GM21619 (cell line): ENCODE measurements around the gene ASPRV1.
A peak's percentile ranks its signal among the peaks of the same experiment; 100 is the strongest.
"Not testable (repeated sequence)": the region's sequence is repeated elsewhere in the genome, so short reads cannot be mapped to it uniquely, and the experiment has no call there.

ENCODE experiments used
- ATAC-seq: cut with Tn5 transposase; IDR thresholded peaks from one replicate; pipeline ENCODE4 v1.9.1; 2021; ENCODE audit not compliant: unreplicated experiment

Gene ASPRV1

GRCh38 chr2:69962986-69963730, 1.7 kb upstream of the ASPRV1 start:
- no peak for ATAC-seq

DNA sequence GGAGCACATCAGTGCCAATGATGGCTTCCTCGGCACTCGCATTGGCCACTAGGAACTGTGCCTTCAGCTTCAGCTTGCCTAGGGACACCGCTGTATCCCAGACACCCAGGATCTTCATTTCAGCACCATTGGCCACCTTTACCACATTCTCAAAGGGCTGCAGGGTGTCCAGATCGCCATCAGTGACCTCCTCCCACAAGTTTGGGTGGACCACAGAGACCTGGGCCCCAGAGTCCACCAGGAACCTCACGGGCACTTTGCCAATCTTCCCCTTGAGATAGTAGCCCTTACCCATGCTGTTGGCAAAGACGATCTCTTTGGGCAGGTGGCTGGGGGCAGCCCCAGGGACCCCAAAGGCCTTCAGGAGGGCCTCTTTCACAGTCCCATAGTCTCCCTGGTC, 610 bp downstream of the ASPRV1 start:
- ATAC-seq, result no peak

GRCh38 chr2:69959425-69959824, 2.0 kb downstream of the ASPRV1 start:
- no peak for ATAC-seq

- ATAC-seq, result no peak
Measured at GRCh38 chr2:69958480-69958879, 3.0 kb downstream of the ASPRV1 start.

DNA sequence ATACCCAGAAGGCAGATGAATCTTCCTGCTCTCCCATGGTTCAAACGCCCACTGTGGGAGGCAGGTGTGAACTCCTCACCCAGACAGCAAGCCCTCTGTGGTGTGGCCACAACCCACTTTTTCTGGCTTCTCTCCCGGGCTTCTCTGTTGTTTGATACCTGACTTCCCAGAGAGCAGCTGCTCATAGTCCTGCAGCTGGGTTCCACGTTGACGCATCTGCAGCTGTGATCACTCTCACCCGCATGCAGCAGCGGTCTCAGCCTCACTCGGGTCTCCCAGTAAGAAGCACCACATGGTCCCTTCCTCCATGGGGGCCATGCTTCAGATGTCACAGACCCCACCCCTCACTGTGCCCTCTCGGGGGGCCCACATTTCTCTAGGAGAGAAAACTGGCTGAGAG, 3.5 kb downstream of the ASPRV1 start:
- ATAC-seq, result no peak

DNA sequence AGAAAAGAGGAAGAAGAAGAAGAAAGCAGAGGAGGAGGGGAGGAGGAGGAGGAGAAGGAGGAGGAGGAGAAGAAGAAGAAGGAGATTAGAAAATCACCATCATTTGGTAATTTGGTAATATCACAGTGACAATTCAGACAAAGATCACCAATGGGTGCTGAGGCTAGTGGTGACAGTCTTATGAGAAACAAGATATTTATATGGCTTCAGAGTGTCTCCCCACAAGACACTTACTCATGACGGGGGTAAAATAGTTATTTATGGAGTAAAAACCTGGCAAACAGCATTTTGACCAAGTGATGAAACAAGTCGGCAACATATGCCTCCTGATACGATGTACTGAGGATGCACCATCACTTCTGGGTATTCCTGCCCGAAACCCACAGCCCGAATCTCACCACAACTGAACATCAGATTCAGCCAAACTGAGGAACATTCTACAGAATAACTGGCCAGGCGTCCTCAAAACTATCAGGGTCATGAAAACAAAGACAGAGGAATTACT, 4.9 kb downstream of the ASPRV1 start:
- ATAC-seq, result no peak

- ATAC-seq, result no peak
Measured at GRCh38 chr2:69955029-69955428, 6.4 kb downstream of the ASPRV1 start.

GRCh38 chr2:69954084-69954483, 7.3 kb downstream of the ASPRV1 start:
- no peak for ATAC-seq

GRCh38 chr2:69952336-69953115, 8.9 kb downstream of the ASPRV1 start:
- no peak for ATAC-seq

DNA sequence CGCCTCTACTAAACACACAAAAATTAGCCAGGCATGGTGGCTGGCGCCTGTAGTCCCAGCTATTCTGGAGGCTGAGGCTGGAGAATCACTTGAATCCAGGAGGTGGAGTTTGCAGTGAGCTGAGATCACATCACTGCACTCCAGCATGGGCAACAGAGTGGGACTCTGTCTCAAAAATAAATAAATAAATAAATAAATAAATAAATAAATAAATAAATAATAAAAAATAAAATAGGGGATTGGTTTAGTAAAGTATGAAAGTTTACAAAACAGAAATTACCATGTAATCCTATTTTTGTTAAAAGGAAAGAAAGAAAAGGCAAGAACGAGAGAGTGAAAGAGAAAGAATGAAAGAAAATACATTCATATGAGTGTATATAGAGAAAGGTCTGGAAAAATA, 10.8 kb downstream of the ASPRV1 start:
- ATAC-seq, result not testable (repeated sequence)

- no peak for ATAC-seq
Measured at GRCh38 chr2:69950241-69950640, 11.2 kb downstream of the ASPRV1 start.

DNA sequence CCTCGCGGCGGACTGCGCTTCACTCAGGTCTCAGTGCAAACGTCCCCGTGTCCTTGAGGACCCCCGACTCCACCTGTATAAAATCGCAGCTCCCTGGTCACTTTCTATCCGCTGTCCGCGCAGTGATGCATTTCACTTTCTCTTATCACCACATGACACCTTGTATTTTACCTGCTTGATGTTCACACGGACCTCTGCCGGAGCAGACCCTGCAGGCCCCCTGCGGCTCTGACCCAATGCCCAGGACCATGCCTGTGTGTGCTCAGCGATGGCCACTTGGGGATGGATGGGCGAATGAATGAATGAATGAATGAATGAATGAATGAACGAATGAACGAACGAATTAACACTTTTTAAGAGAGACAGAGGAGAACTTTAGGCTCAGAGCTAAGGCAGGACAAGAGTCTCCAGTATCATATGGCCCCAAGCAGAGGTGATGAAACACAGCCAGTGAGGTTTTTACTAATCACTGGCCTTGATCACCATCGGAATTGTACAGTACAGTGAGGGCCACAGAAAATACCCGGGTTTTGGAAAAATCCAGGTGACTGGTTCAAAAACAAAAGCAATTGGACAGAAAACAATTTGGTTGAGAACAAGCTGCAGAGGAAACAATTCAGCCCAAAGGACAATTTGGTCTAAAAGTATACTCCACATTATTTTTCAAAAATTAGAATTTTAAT, 12.3 kb downstream of the ASPRV1 start:
- ATAC-seq, result no peak

- ATAC-seq, result no peak
Measured at GRCh38 chr2:69948032-69948962, 13.1 kb downstream of the ASPRV1 start.

GRCh38 chr2:69947325-69947931, 14.0 kb downstream of the ASPRV1 start:
- ATAC-seq, result no peak

DNA sequence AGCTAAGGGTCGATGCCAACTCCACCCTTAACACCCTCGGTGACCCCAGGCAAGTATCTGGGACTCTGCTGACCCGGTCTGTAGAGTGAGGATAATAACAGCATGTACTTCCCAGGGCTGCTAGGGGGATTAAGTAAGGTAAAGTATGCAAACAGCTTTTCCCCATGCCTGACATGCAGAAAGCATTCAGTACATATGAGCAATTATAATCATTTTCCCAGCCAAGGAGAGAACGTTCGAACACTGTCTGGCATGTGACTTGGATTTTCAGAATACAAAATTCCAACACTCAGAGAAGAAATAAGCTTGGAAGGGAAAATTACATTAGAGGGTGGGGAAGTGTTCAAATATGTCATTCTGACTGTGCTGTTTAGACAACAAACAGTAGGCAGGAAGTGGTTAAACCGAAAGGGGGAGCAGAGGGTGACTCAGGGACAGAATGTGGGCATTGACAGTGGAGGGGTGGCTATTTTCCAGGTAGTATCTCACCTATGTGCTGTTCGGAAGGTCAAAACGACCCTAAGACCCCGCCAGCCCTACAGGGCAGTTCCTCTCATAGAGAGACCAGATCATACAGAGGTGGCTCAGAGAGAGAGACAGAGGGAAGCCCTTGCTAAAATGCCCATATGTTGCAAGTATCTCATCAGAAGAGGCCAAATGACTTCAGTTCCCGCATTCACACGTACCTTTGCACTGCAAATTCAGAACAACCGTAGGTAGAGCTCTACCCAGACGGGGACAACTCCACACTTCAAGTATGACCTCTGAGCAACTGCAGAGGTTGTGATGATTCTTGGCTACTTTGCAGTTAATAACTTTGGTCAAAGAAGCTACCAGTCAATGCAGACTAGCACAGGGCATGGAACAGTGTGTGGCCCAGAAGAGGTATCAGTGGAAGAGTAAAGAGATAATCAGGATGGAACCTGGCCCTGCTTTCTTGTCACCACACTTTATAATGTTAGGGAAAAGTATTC, 14.8 kb downstream of the ASPRV1 start:
- ATAC-seq, result peak; percentile 60

DNA sequence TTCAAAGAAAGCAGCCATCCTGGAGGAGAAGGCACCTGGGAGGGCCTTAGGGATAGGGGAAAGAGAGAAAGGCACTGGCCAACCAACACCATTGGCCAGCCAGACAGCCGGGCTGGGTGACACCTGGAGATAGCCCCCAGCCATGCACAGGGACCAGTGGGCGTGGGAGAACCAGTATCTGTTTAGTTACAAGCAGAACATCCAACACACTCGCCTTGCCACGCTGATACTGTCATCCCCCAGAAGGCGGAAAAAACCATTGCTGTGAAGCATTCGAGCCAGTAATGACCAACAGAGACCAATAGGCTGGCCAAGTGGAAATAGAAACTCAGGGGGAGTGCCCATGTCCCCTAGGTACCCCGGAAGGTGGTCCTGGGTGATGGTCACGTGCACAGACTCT, 15.5 kb downstream of the ASPRV1 start:
- ATAC-seq, result no peak

DNA sequence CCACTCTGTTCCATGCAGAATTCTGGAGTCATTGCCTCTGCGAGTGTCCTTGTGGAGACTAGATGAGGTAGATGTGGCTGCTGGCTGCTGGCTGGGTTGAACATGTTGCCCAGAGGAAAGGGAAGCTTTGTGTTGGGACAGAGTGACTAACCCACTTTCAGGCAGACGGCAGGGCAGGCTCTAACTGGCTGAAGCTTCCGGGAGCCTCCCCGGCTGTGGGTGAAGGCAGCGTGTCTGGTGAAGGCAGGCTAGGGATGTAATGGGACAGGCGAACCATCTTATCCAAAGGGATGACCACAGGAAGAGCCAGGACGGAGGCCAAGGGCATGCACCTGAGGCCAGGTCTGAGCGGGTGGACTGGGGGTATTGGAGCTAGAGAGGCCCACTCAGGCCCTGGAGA, 16.0 kb downstream of the ASPRV1 start:
- no peak for ATAC-seq

DNA sequence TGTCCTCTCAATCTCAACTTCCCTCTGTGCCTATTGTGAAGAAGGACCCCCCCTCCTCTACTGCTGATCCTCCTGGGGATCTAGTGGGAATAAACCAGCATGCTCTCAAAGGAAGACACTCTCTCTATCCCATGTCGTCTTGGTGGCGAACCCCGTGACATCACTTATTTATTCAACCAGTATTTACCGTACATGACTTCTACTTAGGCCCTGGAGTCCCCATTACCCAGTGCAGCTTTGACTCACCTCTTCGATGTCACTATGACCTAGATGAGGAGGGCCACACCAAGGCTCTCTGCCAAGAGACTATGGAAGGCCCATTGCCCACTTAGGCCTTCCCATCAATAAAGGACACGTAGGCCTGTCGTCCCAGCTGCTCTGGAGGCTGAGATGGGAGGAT, 16.7 kb downstream of the ASPRV1 start:
- ATAC-seq, result no peak
